MM.1S (cell line): ENCODE data around the gene SENP8.

ENCODE experiments used
- DNase-seq: peaks from one replicate; pipeline ENCODE4 v3.0.0-alpha.2; 2015
- H2AFZ ChIP-seq: fragments of 300-600 bp; sonication (generic); 2 replicates; pipeline ENCODE4 v1.6.0; 2016; ENCODE audit warnings: antibody characterized with exemption, low read length
- H3F3A ChIP-seq: fragments of 300-600 bp; sonication (generic); 2 replicates; pipeline ENCODE4 v1.6.1; 2016; ENCODE audit warnings: mild to moderate bottlenecking, antibody characterized with exemption, low read length, moderate library complexity, mixed read lengths; ENCODE audit not compliant: insufficient read depth
- H3K27ac ChIP-seq: fragments of 300-600 bp; sonication (generic); 2 replicates; pipeline ENCODE4 v1.5.1; 2016; ENCODE audit warnings: mild to moderate bottlenecking, low read length
- H3K27me3 ChIP-seq: fragments of 300-600 bp; sonication (generic); replicated peaks from 2 replicates; pipeline ENCODE4 v1.6.0; 2016; ENCODE audit warnings: low read length; ENCODE audit not compliant: insufficient read depth
- H3K36me3 ChIP-seq: fragments of 300-600 bp; sonication (generic); replicated peaks from 2 replicates; pipeline ENCODE4 v1.6.1; 2016; ENCODE audit warnings: mild to moderate bottlenecking, low read length, mixed read lengths; ENCODE audit not compliant: insufficient read depth
- H3K4me1 ChIP-seq: fragments of 300-600 bp; sonication (generic); 2 replicates; pipeline ENCODE4 v1.6.1; 2016; ENCODE audit warnings: low read length, mixed read lengths
- H3K4me2 ChIP-seq: fragments of 300-600 bp; sonication (generic); 2 replicates; pipeline ENCODE4 v1.6.0; 2016; ENCODE audit warnings: low read depth, low read length
- H3K4me3 ChIP-seq: fragments of 300-600 bp; sonication (generic); 2 replicates; pipeline ENCODE4 v1.5.1; 2016; ENCODE audit warnings: low read length, mixed read lengths
- H3K79me2 ChIP-seq: fragments of 300-600 bp; sonication (generic); 2 replicates; pipeline ENCODE4 v1.6.1; 2016; ENCODE audit warnings: mixed run types, low read length, mixed read lengths
- H3K9ac ChIP-seq: fragments of 300-600 bp; sonication (generic); 2 replicates; pipeline ENCODE4 v1.6.1; 2016; ENCODE audit warnings: low read length, mixed read lengths
- H3K9me2 ChIP-seq: fragments of 300-600 bp; sonication (generic); replicated peaks from 2 replicates; pipeline ENCODE4 v1.6.1; 2016; ENCODE audit warnings: mild to moderate bottlenecking, low read length, mixed read lengths; ENCODE audit not compliant: insufficient read depth
- H3K9me3 ChIP-seq: fragments of 300-600 bp; sonication (generic); replicated peaks from 2 replicates; pipeline ENCODE4 v1.6.1; 2016; ENCODE audit warnings: mild to moderate bottlenecking, low read length, mixed read lengths; ENCODE audit not compliant: insufficient read depth
- H4K20me1 ChIP-seq: fragments of 300-600 bp; sonication (generic); 2 replicates; pipeline ENCODE4 v1.6.1; 2016; ENCODE audit warnings: mild to moderate bottlenecking, low read length, moderate library complexity, mixed read lengths; ENCODE audit not compliant: insufficient read depth
- CTCF ChIP-seq: fragments of 300-600 bp; sonication (generic); IDR thresholded peaks from 2 replicates; pipeline ENCODE4 v1.5.1; 2016; ENCODE audit warnings: antibody characterized with exemption, low read length, mixed read lengths
- EZH2 ChIP-seq: fragments of 300-600 bp; sonication (generic); optimal IDR thresholded peaks from 2 replicates; pipeline ENCODE3; 2017; ENCODE audit warnings: low read depth, mild to moderate bottlenecking, antibody characterized with exemption, low read length, mixed read lengths
- EZH2phosphoT487 ChIP-seq: fragments of 300-600 bp; sonication (generic); IDR thresholded peaks from 2 replicates; pipeline ENCODE4 v1.6.1; 2018; ENCODE audit warnings: antibody characterized with exemption, low read length

Gene SENP8

GRCh38 chr15:72136170-72137051 lies 18.2 kb downstream of the SENP8 start:
- Histone ChIP-seq H3K36me3 (no peaks in the 10 kb centered on the region), H3K4me3 (no peak overlapping the region), H3K4me1 (peaks cover 6% of the 10 kb centered on the region), H3K79me2 (no peaks in the 10 kb centered on the region), H3K9me3 (no peaks in the 10 kb centered on the region), H3K9me2 (no peaks in the 10 kb centered on the region), H3K27me3 (peaks cover 20% of the 10 kb centered on the region), H2AFZ (no peak overlapping the region), H3K4me2 (no peak overlapping the region), H3F3A (peaks cover 1% of the 10 kb centered on the region; the same call in 1 of the 2 replicates), H3K9ac (no peak overlapping the region), H3K27ac (no peak overlapping the region), H4K20me1 (no peaks in the 10 kb centered on the region)
- DNase-seq: no peak
- TF ChIP-seq EZH2 (no peak), CTCF (no peak), EZH2phosphoT487 (no peak)

GRCh38 chr15:72139667-72140066 lies 21.5 kb downstream of the SENP8 start:
- no peaks in the 10 kb centered on the region for H3K9me2 ChIP-seq
- H3K27ac ChIP-seq: no peak overlapping the region
- peaks cover 13% of the 10 kb centered on the region for H3K4me1 ChIP-seq
- no peak overlapping the region for H2AFZ ChIP-seq
- peaks cover 39% of the 10 kb centered on the region for H3K27me3 ChIP-seq
- no peaks in the 10 kb centered on the region for H3K9me3 ChIP-seq
- no peak overlapping the region for H3K9ac ChIP-seq
- TF ChIP-seq EZH2phosphoT487 (no peak), CTCF (no peak), EZH2 (no peak)
- no peaks in the 10 kb centered on the region for H3K79me2 ChIP-seq
- H3K4me3 ChIP-seq: no peak overlapping the region
- H3K36me3 ChIP-seq: no peaks in the 10 kb centered on the region
- DNase-seq: no peak
- H4K20me1 ChIP-seq: no peaks in the 10 kb centered on the region
- no peak overlapping the region for H3K4me2 ChIP-seq
- peaks cover 10% of the 10 kb centered on the region for H3F3A ChIP-seq

GRCh38 chr15:72140088-72140487 lies 21.9 kb downstream of the SENP8 start:
- TF ChIP-seq EZH2 (no peak), CTCF (no peak), EZH2phosphoT487 (no peak)

More at GRCh38 chr15:72140088-72140487, 21.9 kb downstream of the SENP8 start:
- no peak for DNase-seq
- Histone ChIP-seq H3K4me3 (no peak overlapping the region), H3K4me1 (peaks cover 13% of the 10 kb centered on the region), H3K9me2 (no peaks in the 10 kb centered on the region), H3K79me2 (no peaks in the 10 kb centered on the region), H3K9ac (no peak overlapping the region), H3K9me3 (no peaks in the 10 kb centered on the region), H2AFZ (no peak overlapping the region), H3K36me3 (no peaks in the 10 kb centered on the region), H3K27me3 (peaks cover 43% of the 10 kb centered on the region), H3F3A (peaks cover 10% of the 10 kb centered on the region), H4K20me1 (no peaks in the 10 kb centered on the region), H3K27ac (no peak overlapping the region), H3K4me2 (no peak overlapping the region)
